Activated naive CD8-positive, alpha-beta T cell treated with anti-CD3 and anti-CD28 coated beads, Interleukin-2, amount 10 ng/mL, durations not matched to agents 7 days and 5 days (primary cell): ENCODE measurements around the gene RXRA. TPM values are rescaled to one million over a fixed set of nuclear protein-coding genes. Genes with fewer than 3 reads are reported as not detected.

ENCODE experiments used
- ATAC-seq: fragments of 150-1000 bp; cut with Tn5 transposase; one replicate; pipeline ENCODE4 v1.10.0; 2021; ENCODE audit warnings: low read depth, moderate library complexity
- POLR2A ChIA-PET: fragments of 350-600 bp; sonication (Branson Sonifier 250); formaldehyde crosslinking; loops from one replicate; lab custom pipeline; 2021; ENCODE audit warnings: antibody characterized with exemption; lab: Charles Lee
- DNase-seq: peaks from one replicate; pipeline ENCODE4 v3.0.0; 2021
- H3K27ac Mint-ChIP-seq: one replicate; pipeline ENCODE4 v1.8.0; 2022; ENCODE audit warnings: mild to moderate bottlenecking, mixed read lengths
- H3K27me3 Mint-ChIP-seq: one replicate; pipeline ENCODE4 v1.8.0; 2022; ENCODE audit warnings: mild to moderate bottlenecking, moderate library complexity, mixed read lengths
- H3K36me3 Mint-ChIP-seq: one replicate; pipeline ENCODE4 v1.8.0; 2021; ENCODE audit warnings: mild to moderate bottlenecking, mixed read lengths
- H3K4me1 Mint-ChIP-seq: one replicate; pipeline ENCODE4 v1.8.0; 2021; ENCODE audit warnings: mixed read lengths
- H3K4me3 Mint-ChIP-seq: one replicate; pipeline ENCODE4 v1.8.0; 2022; ENCODE audit warnings: mild to moderate bottlenecking, moderate library complexity, mixed read lengths
- H3K9me3 Mint-ChIP-seq: one replicate; pipeline ENCODE4 v1.8.0; 2021; ENCODE audit warnings: mixed read lengths
- total RNA-seq, 2 experiments: library from RNA; stranded (reverse); gene quantifications; one replicate each; pipeline ENCODE4 v1.2.3, GENCODE V29; 2021

Gene RXRA
- total RNA-seq, 2 experiments from 2014 or later, result 5.6 to 7.1 TPM

- Mint-ChIP-seq H3K4me1 (peaks cover 8% of the 10 kb centered on the region), H3K4me3 (no peak overlapping the region), H3K9me3 (no peaks in the 10 kb centered on the region), H3K27me3 (peaks cover 3% of the 10 kb centered on the region), H3K36me3 (no peaks in the 10 kb centered on the region), H3K27ac (peak overlapping the region; percentile 9)
- DNase-seq, result no peak
- POLR2A ChIA-PET, result no interaction called here
- ATAC-seq, result no peak
Measured at GRCh38 chr9:134346151-134346550, 19.9 kb downstream of the RXRA start.

- H3K4me1 Mint-ChIP-seq, result peaks cover 8% of the 10 kb centered on the region
- no peaks in the 10 kb centered on the region for H3K36me3 Mint-ChIP-seq
- H3K9me3 Mint-ChIP-seq, result no peaks in the 10 kb centered on the region
- H3K4me3 Mint-ChIP-seq, result no peak overlapping the region
- no peak for DNase-seq
- POLR2A ChIA-PET, result no interaction called here
- peaks cover 3% of the 10 kb centered on the region for H3K27me3 Mint-ChIP-seq
- no peak overlapping the region for H3K27ac Mint-ChIP-seq
- no peak for ATAC-seq
Measured at GRCh38 chr9:134346840-134347583, 20.8 kb downstream of the RXRA start.

GRCh38 chr9:134347996-134348395 lies 21.7 kb downstream of the RXRA start:
- DNase-seq (no peak), ATAC-seq (no peak)
- Mint-ChIP-seq H3K4me3 (no peak overlapping the region), H3K27ac (no peak overlapping the region), H3K27me3 (peaks cover 3% of the 10 kb centered on the region), H3K36me3 (no peaks in the 10 kb centered on the region), H3K9me3 (no peaks in the 10 kb centered on the region), H3K4me1 (peaks cover 8% of the 10 kb centered on the region)
- POLR2A ChIA-PET, result no interaction called here

- DNase-seq (no peak), ATAC-seq (no peak)
- Mint-ChIP-seq H3K36me3 (no peaks in the 10 kb centered on the region), H3K4me1 (peaks cover 8% of the 10 kb centered on the region), H3K27ac (no peak overlapping the region), H3K27me3 (peaks cover 3% of the 10 kb centered on the region), H3K9me3 (no peaks in the 10 kb centered on the region), H3K4me3 (no peak overlapping the region)
- POLR2A ChIA-PET, result no interaction called here
Measured at GRCh38 chr9:134348404-134349155, 22.3 kb downstream of the RXRA start.

GRCh38 chr9:134349936-134350335 lies 23.7 kb downstream of the RXRA start:
- H3K27ac Mint-ChIP-seq, result no peak overlapping the region
- no peaks in the 10 kb centered on the region for H3K4me1 Mint-ChIP-seq
- POLR2A ChIA-PET, result interaction anchor here (0.6 kb wide), 1 partner anchor 12 kb away, joined by 3 read pairs; no protein-coding TSS in a partner anchor
- no peak overlapping the region for H3K4me3 Mint-ChIP-seq
- no peaks in the 10 kb centered on the region for H3K27me3 Mint-ChIP-seq
- H3K9me3 Mint-ChIP-seq, result no peaks in the 10 kb centered on the region
- no peak for ATAC-seq
- no peak for DNase-seq
- no peaks in the 10 kb centered on the region for H3K36me3 Mint-ChIP-seq

- POLR2A ChIA-PET, result interaction anchor here (0.6 kb wide), 1 partner anchor 11 kb away, joined by 3 read pairs; no protein-coding TSS in a partner anchor
- ATAC-seq, result no peak
- Mint-ChIP-seq H3K27ac (no peak overlapping the region), H3K36me3 (no peaks in the 10 kb centered on the region), H3K27me3 (no peaks in the 10 kb centered on the region), H3K9me3 (no peaks in the 10 kb centered on the region), H3K4me3 (no peak overlapping the region), H3K4me1 (no peaks in the 10 kb centered on the region)
- no peak for DNase-seq
Measured at GRCh38 chr9:134350416-134350994, 24.2 kb downstream of the RXRA start.

GRCh38 chr9:134351606-134352176 lies 25.4 kb downstream of the RXRA start:
- no peak overlapping the region for H3K27ac Mint-ChIP-seq
- no peak for DNase-seq
- no peaks in the 10 kb centered on the region for H3K36me3 Mint-ChIP-seq
- POLR2A ChIA-PET, result no interaction called here
- no peaks in the 10 kb centered on the region for H3K27me3 Mint-ChIP-seq
- no peak for ATAC-seq
- no peaks in the 10 kb centered on the region for H3K4me1 Mint-ChIP-seq
- no peak overlapping the region for H3K4me3 Mint-ChIP-seq
- H3K9me3 Mint-ChIP-seq, result no peaks in the 10 kb centered on the region

GRCh38 chr9:134352247-134352933 lies 26.1 kb downstream of the RXRA start:
- no peaks in the 10 kb centered on the region for H3K4me1 Mint-ChIP-seq

GRCh38 chr9:134353539-134353938 lies 27.3 kb downstream of the RXRA start:
- no peaks in the 10 kb centered on the region for H3K27me3 Mint-ChIP-seq
- H3K27ac Mint-ChIP-seq, result no peak overlapping the region
- no peak overlapping the region for H3K4me3 Mint-ChIP-seq
- H3K4me1 Mint-ChIP-seq, result no peaks in the 10 kb centered on the region
- no peaks in the 10 kb centered on the region for H3K9me3 Mint-ChIP-seq
- ATAC-seq (no peak), DNase-seq (no peak)
- POLR2A ChIA-PET, result no interaction called here
- H3K36me3 Mint-ChIP-seq, result no peaks in the 10 kb centered on the region

More at GRCh38 chr9:134352247-134352933, 26.1 kb downstream of the RXRA start:
- H3K27me3 Mint-ChIP-seq, result no peaks in the 10 kb centered on the region
- no peaks in the 10 kb centered on the region for H3K9me3 Mint-ChIP-seq
- no peaks in the 10 kb centered on the region for H3K36me3 Mint-ChIP-seq
- DNase-seq, result no peak
- POLR2A ChIA-PET, result no interaction called here
- ATAC-seq, result no peak
- H3K27ac Mint-ChIP-seq, result no peak overlapping the region
- no peak overlapping the region for H3K4me3 Mint-ChIP-seq

- no peaks in the 10 kb centered on the region for H3K27me3 Mint-ChIP-seq
- DNase-seq, result no peak
- H3K27ac Mint-ChIP-seq, result no peak overlapping the region
- H3K9me3 Mint-ChIP-seq, result no peaks in the 10 kb centered on the region
- no peak overlapping the region for H3K4me3 Mint-ChIP-seq
- no peaks in the 10 kb centered on the region for H3K36me3 Mint-ChIP-seq
- POLR2A ChIA-PET, result no interaction called here
- H3K4me1 Mint-ChIP-seq, result no peaks in the 10 kb centered on the region
- no peak for ATAC-seq
Measured at GRCh38 chr9:134355158-134355557, 28.9 kb downstream of the RXRA start.

- Mint-ChIP-seq H3K27ac (no peak overlapping the region), H3K27me3 (no peaks in the 10 kb centered on the region), H3K9me3 (no peaks in the 10 kb centered on the region), H3K4me1 (no peaks in the 10 kb centered on the region), H3K4me3 (no peak overlapping the region), H3K36me3 (no peaks in the 10 kb centered on the region)
- no peak for DNase-seq
- POLR2A ChIA-PET, result no interaction called here
- ATAC-seq, result no peak
Measured at GRCh38 chr9:134355561-134356279, 29.5 kb downstream of the RXRA start.

- no peaks in the 10 kb centered on the region for H3K36me3 Mint-ChIP-seq
- H3K4me3 Mint-ChIP-seq, result no peak overlapping the region
- no peaks in the 10 kb centered on the region for H3K4me1 Mint-ChIP-seq
- POLR2A ChIA-PET, result no interaction called here
- H3K27ac Mint-ChIP-seq, result no peak overlapping the region
- DNase-seq, result no peak
- H3K9me3 Mint-ChIP-seq, result no peaks in the 10 kb centered on the region
- H3K27me3 Mint-ChIP-seq, result no peaks in the 10 kb centered on the region
- no peak for ATAC-seq
Measured at GRCh38 chr9:134356496-134357470, 30.5 kb downstream of the RXRA start.
